ENCODE data around the gene UBE2QL1.

Gene UBE2QL1

GRCh38 chr5:6448622-6449464 is at the start of gene UBE2QL1:
Gene UBE2QL1, plus strand, starts transcription at chr5:6448859. Its CDS starts 35 bp downstream, at chr5:6448894.
- no peak for DNase-seq

GRCh38 chr5:6399980-6400910 is 48.4 kb upstream of the UBE2QL1 start:
- no peak for DNase-seq

GRCh38 chr5:6401410-6401809 is 47.2 kb upstream of the UBE2QL1 start:
- DNase-seq, result no peak

- DNase-seq, result no peak
Observed at GRCh38 chr5:6402939-6403338, 45.7 kb upstream of the UBE2QL1 start.

- no peak for DNase-seq
Observed at GRCh38 chr5:6403416-6403815, 45.2 kb upstream of the UBE2QL1 start.

- DNase-seq, result no peak
Observed at GRCh38 chr5:6404129-6404528, 44.5 kb upstream of the UBE2QL1 start.

- DNase-seq, result no peak
Observed at GRCh38 chr5:6405591-6405990, 43.1 kb upstream of the UBE2QL1 start.

- no peak for DNase-seq
Observed at GRCh38 chr5:6407558-6408259, 41.0 kb upstream of the UBE2QL1 start.

- no peak for DNase-seq
Observed at GRCh38 chr5:6408260-6408596, 40.4 kb upstream of the UBE2QL1 start.

GRCh38 chr5:6408627-6409446 is 39.8 kb upstream of the UBE2QL1 start:
- no peak for DNase-seq

GRCh38 chr5:6410421-6410820 is 38.2 kb upstream of the UBE2QL1 start:
- DNase-seq, result no peak

- no peak for DNase-seq
Observed at GRCh38 chr5:6411141-6411540, 37.5 kb upstream of the UBE2QL1 start.

GRCh38 chr5:6412811-6413210 is 35.8 kb upstream of the UBE2QL1 start:
- DNase-seq, result no peak

GRCh38 chr5:6417657-6418056 is 31.0 kb upstream of the UBE2QL1 start:
- no peak for DNase-seq

GRCh38 chr5:6418679-6419276 is 29.9 kb upstream of the UBE2QL1 start:
- no peak for DNase-seq

- no peak for DNase-seq
Observed at GRCh38 chr5:6419340-6419852, 29.3 kb upstream of the UBE2QL1 start.

- no peak for DNase-seq
Observed at GRCh38 chr5:6423327-6424109, 25.1 kb upstream of the UBE2QL1 start.

GRCh38 chr5:6424110-6424659 is 24.5 kb upstream of the UBE2QL1 start:
- DNase-seq, result no peak

GRCh38 chr5:6424700-6425099 is 24.0 kb upstream of the UBE2QL1 start:
- DNase-seq, result no peak

- DNase-seq, result no peak
Observed at GRCh38 chr5:6427694-6428093, 21.0 kb upstream of the UBE2QL1 start.
